ENCODE data around the gene DPH6. TPM values are rescaled to one million over a fixed set of nuclear protein-coding genes. Genes with fewer than 3 reads are reported as not detected.

The DPH6 gene
- total and polyA plus RNA-seq, 7 donors: 3.6 to 13.2 (median 9.6) TPM

DNA sequence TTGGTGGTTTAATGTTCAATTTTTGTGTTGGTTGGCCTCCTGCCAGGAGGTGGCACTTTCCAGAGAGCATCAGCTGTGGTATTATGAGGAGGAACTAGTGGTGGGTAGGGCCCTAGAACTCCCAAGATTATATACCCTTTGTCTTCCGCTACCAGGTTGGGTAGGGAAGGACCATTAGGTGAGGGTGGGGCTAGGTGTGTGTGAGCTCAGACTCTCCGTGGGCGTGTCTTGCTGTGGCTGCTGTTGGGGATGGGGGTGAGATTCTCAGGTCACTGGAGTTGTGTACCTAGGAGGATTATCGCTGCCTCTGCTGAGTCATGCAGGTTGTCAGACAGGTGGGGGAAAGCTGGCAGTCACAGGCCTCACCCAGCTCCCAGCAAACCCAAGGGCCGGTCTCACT, 187.1 kb downstream of the DPH6 start:
- 77 to 93% methylated on average over 5 of the region's 5 CpGs for WGBS, 2 donors
- Histone ChIP-seq H3K9me3 (peaks cover 0 to 2% (median 0%) of the 10 kb centered on the region in 4 donors), H3K4me3 (no peak overlapping the region), H3K36me3 (no peaks in the 10 kb centered on the region), H3K4me1 (peaks cover 0 to 16% (median 12%) of the 10 kb centered on the region in 4 donors), H3K27me3 (no peaks in the 10 kb centered on the region), H3K27ac (no peak overlapping the region)
- intact Hi-C loops (cut with DNase I): no loop called here
- no peak for DNase-seq
- TF ChIP-seq EP300 (IDR thresholded peaks at IDR 0.05) (no peak), POLR2AphosphoS5 (IDR thresholded peaks at IDR 0.05) (no peak), CTCF (IDR thresholded peaks at IDR 0.05) (no peak), POLR2A (IDR thresholded peaks at IDR 0.05) (no peak)

GRCh38 chr15:35351059-35351458, 194.9 kb downstream of the DPH6 start:
- no peak for DNase-seq
- Histone ChIP-seq H3K9me3 (no peaks in the 10 kb centered on the region), H3K36me3 (no peaks in the 10 kb centered on the region), H3K27ac (no peak overlapping the region), H3K4me1 (no peaks in the 10 kb centered on the region), H3K27me3 (no peaks in the 10 kb centered on the region), H3K4me3 (no peak overlapping the region)
- intact Hi-C loops (cut with DNase I): no loop called here
- no peak for TF ChIP-seq EP300 (IDR thresholded peaks at IDR 0.05)
- no peak for TF ChIP-seq POLR2AphosphoS5 (IDR thresholded peaks at IDR 0.05)
- no peak for TF ChIP-seq POLR2A (IDR thresholded peaks at IDR 0.05)
- no peak for TF ChIP-seq CTCF (IDR thresholded peaks at IDR 0.05)

- TF ChIP-seq EP300 (IDR thresholded peaks at IDR 0.05) (no peak), POLR2A (IDR thresholded peaks at IDR 0.05) (no peak), CTCF (IDR thresholded peaks at IDR 0.05) (no peak), POLR2AphosphoS5 (IDR thresholded peaks at IDR 0.05) (no peak)
- Histone ChIP-seq H3K36me3 (no peaks in the 10 kb centered on the region), H3K4me1 (no peaks in the 10 kb centered on the region), H3K4me3 (no peak overlapping the region), H3K9me3 (no peaks in the 10 kb centered on the region), H3K27ac (no peak overlapping the region), H3K27me3 (no peaks in the 10 kb centered on the region)
- no peak for DNase-seq
- WGBS, 2 donors: 71 to 81% methylated on average over 3 of the region's 3 CpGs
- intact Hi-C loops (cut with DNase I): no loop called here
Observed at GRCh38 chr15:35349916-35350315, 196.0 kb downstream of the DPH6 start.

DNA sequence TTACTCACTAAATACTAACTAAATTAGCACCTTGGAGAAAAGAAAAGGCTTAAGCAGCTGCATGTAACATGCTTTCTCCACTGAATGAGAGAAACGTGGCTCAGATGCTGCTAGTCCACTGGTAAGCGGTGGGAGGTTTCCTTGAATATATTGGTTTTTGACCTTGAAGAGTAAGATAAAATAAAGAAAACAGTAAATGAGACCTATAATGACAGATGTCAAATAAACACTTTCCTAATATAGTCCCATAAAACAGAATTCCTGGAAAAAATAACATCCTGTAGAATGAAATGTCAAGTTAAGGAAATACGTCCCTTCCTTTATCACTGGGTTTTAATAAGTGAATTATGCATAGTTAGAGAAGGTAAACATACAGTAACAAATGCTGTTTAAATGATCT, 215.0 kb downstream of the DPH6 start:
- intact Hi-C loops (cut with DNase I): no loop called here
- no peaks in the 10 kb centered on the region for H3K27me3 ChIP-seq
- no peaks in the 10 kb centered on the region for H3K36me3 ChIP-seq
- WGBS, 2 donors: 42 to 71% methylated on average over 3 of the region's 3 CpGs
- TF ChIP-seq EP300 (IDR thresholded peaks at IDR 0.05) (no peak), POLR2AphosphoS5 (IDR thresholded peaks at IDR 0.05) (no peak), POLR2A (IDR thresholded peaks at IDR 0.05) (no peak), CTCF (IDR thresholded peaks at IDR 0.05) (no peak)
- no peak overlapping the region for H3K4me3 ChIP-seq
- no peaks in the 10 kb centered on the region for H3K4me1 ChIP-seq
- H3K9me3 ChIP-seq: no peaks in the 10 kb centered on the region
- DNase-seq: no peak
- no peak overlapping the region for H3K27ac ChIP-seq

- no peak for TF ChIP-seq CTCF (IDR thresholded peaks at IDR 0.05)
- TF ChIP-seq POLR2AphosphoS5 (IDR thresholded peaks at IDR 0.05): no peak
- no peak for TF ChIP-seq EP300 (IDR thresholded peaks at IDR 0.05)
- TF ChIP-seq POLR2A (IDR thresholded peaks at IDR 0.05): no peak
- Histone ChIP-seq H3K27me3 (no peaks in the 10 kb centered on the region), H3K4me3 (no peak overlapping the region), H3K9me3 (no peaks in the 10 kb centered on the region), H3K36me3 (no peaks in the 10 kb centered on the region), H3K27ac (no peak overlapping the region), H3K4me1 (peaks cover 0 to 3% (median 0%) of the 10 kb centered on the region in 4 donors)
- intact Hi-C loops (cut with DNase I): no loop called here
- WGBS, 2 donors: 80 to 84% methylated on average over 6 of the region's 6 CpGs
- DNase-seq: no peak
Observed at GRCh38 chr15:35330048-35330695, 215.8 kb downstream of the DPH6 start.
